A549 (cell line): ENCODE data around the gene CHST13. TPM values are rescaled to one million over a fixed set of nuclear protein-coding genes. Genes with fewer than 3 reads are reported as not detected.

ENCODE experiments used
- ATAC-seq, 2 experiments: fragments of 200-7000 bp in 1 of 2; fragments of >200 bp in 1 of 2; cut with Nextera tagmentation in 1 of 2; cut with Tn5 transposase in 1 of 2; 3 replicates each; pipeline versions ENCODE4 v1.8.0 to v1.9.1; 2018 to 2020; ENCODE audit warnings: mild to moderate bottlenecking in 1 of 2, moderate library complexity in 1 of 2
- CTCF ChIA-PET: fragments of 300-600 bp; sonication (Branson Sonifier 250); formaldehyde crosslinking; extraction: SDS; loops from one replicate; lab custom pipeline; 2021; ENCODE audit warnings: antibody characterized with exemption, inconsistent platforms; lab: Yijun Ruan, JAX
- POLR2A ChIA-PET: fragments of 350-600 bp; formaldehyde crosslinking; extraction: SDS; loops from one replicate; lab custom pipeline; 2021; ENCODE audit warnings: antibody characterized with exemption, inconsistent platforms; lab: Yijun Ruan, JAX
- DNase-seq, 2 experiments: peaks; one replicate each; pipeline versions ENCODE4 v3.0.0 to v3.0.0-alpha.2; 2011 to 2016; ENCODE audit warnings: low read depth in 1 of 2, low spot score in 1 of 2
- FAIRE-seq: peaks from 2 replicates; lab custom pipeline; 2011; peaks lifted over from hg19 to GRCh38; lab: Jason Lieb, UNC
- H3K27ac ChIP-seq, 2 experiments: fragments of >200 bp; sonication (Bioruptor Twin); formaldehyde crosslinking; 3 replicates each; pipeline ENCODE4 v1.5.1; 2016 to 2017
- H3K4me1 ChIP-seq: fragments of >200 bp; sonication (Bioruptor Twin); formaldehyde crosslinking; 3 replicates; pipeline ENCODE4 v1.6.1; 2016
- H3K4me2 ChIP-seq: fragments of >200 bp; sonication (Bioruptor Twin); formaldehyde crosslinking; 3 replicates; pipeline ENCODE4 v1.6.1; 2016
- H3K4me3 ChIP-seq: fragments of >200 bp; sonication (Bioruptor Twin); formaldehyde crosslinking; 3 replicates; pipeline ENCODE4 v1.5.1; 2016
- H3K9me3 ChIP-seq: fragments of >200 bp; sonication (Bioruptor Twin); formaldehyde crosslinking; 3 replicates; pipeline ENCODE4 v1.6.1; 2016
- BHLHE40 ChIP-seq: IDR thresholded peaks from 2 replicates; pipeline ENCODE4 v1.6.1; 2012; ENCODE audit warnings: low read depth, low read length, inconsistent platforms
- CBX8 ChIP-seq: fragments of 200-600 bp; sonication (generic); IDR thresholded peaks from 2 replicates; pipeline ENCODE4 v1.6.1; 2016
- CTCF ChIP-seq: fragments of >200 bp; sonication (Bioruptor Twin); formaldehyde crosslinking; IDR thresholded peaks from 3 replicates; pipeline ENCODE4 v1.5.1; 2016
- E2F6 ChIP-seq: IDR thresholded peaks from 2 replicates; pipeline ENCODE4 v1.6.1; 2012; ENCODE audit warnings: low read depth, borderline replicate concordance
- EHF ChIP-seq: fragments of 250-450 bp; sonication (Bioruptor Pico); IDR thresholded peaks from 2 replicates; pipeline ENCODE4 v1.5.0; 2020; ENCODE audit warnings: mild to moderate bottlenecking
- EP300 ChIP-seq, 2 experiments: fragments of >200 bp; sonication (Bioruptor Twin); formaldehyde crosslinking; IDR thresholded peaks; 2 replicates in 1 of 2; 3 replicates in 1 of 2; pipeline ENCODE4 v1.6.1; 2016 to 2017
- ESRRA ChIP-seq: fragments of 150-350 bp; IDR thresholded peaks from 2 replicates; pipeline ENCODE4 v1.6.1; 2014; ENCODE audit warnings: mild to moderate bottlenecking, low read length, borderline replicate concordance
- HDAC2 ChIP-seq: fragments of 200-600 bp; sonication (generic); IDR thresholded peaks from 2 replicates; pipeline ENCODE4 v1.6.1; 2016
- HES2 ChIP-seq: fragments of >200 bp; sonication (Bioruptor Twin); formaldehyde crosslinking; IDR thresholded peaks from 2 replicates; pipeline ENCODE4 v1.6.1; 2016
- HOXA7 ChIP-seq: fragments of 250-450 bp; sonication (Bioruptor Pico); IDR thresholded peaks from 2 replicates; pipeline ENCODE4 v1.5.0; 2020; ENCODE audit warnings: mild to moderate bottlenecking, moderate library complexity
- HOXB13 ChIP-seq: fragments of 250-450 bp; sonication (Bioruptor Pico); IDR thresholded peaks from 2 replicates; pipeline ENCODE4 v1.5.0; 2020; ENCODE audit warnings: low read depth, mild to moderate bottlenecking, moderate library complexity
- HOXB5 ChIP-seq: fragments of 250-450 bp; sonication (Bioruptor Pico); IDR thresholded peaks from 2 replicates; pipeline ENCODE4 v1.5.0; 2020; ENCODE audit warnings: mild to moderate bottlenecking, moderate library complexity
- JUN ChIP-seq, 2 experiments: fragments of >200 bp; sonication (Bioruptor Twin); formaldehyde crosslinking; IDR thresholded peaks; 2 replicates in 1 of 2; 3 replicates in 1 of 2; pipeline ENCODE4 v1.6.1; 2016 to 2017
- KDM5A ChIP-seq: fragments of 200-600 bp; sonication (generic); IDR thresholded peaks from 2 replicates; pipeline ENCODE4 v1.6.1; 2016; ENCODE audit warnings: antibody characterized with exemption, mild to moderate bottlenecking
- MAZ ChIP-seq: fragments of 150-350 bp; IDR thresholded peaks from 2 replicates; pipeline ENCODE4 v1.6.1; 2014; ENCODE audit warnings: antibody characterized with exemption, low read depth, low read length, borderline replicate concordance
- NR3C1 ChIP-seq: fragments of >200 bp; sonication (Bioruptor Twin); formaldehyde crosslinking; IDR thresholded peaks from 3 replicates; pipeline ENCODE4 v1.6.1; 2017
- PHF8 ChIP-seq: fragments of 200-600 bp; sonication (generic); IDR thresholded peaks from 2 replicates; pipeline ENCODE4 v1.6.1; 2016; ENCODE audit warnings: low read depth, mild to moderate bottlenecking, antibody characterized with exemption, moderate library complexity, borderline replicate concordance
- RNF2 ChIP-seq: fragments of 200-600 bp; sonication (generic); IDR thresholded peaks from 2 replicates; pipeline ENCODE4 v1.6.1; 2016; ENCODE audit warnings: low read depth, mild to moderate bottlenecking, antibody characterized with exemption, moderate library complexity, borderline replicate concordance
- ZC3H11A ChIP-seq: fragments of 450-650 bp; IDR thresholded peaks from 2 replicates; pipeline ENCODE4 v1.6.1; 2014; ENCODE audit warnings: antibody characterized with exemption, mild to moderate bottlenecking
- ZFP36 ChIP-seq: fragments of 450-650 bp; IDR thresholded peaks from 2 replicates; pipeline ENCODE4 v1.6.1; 2014; ENCODE audit warnings: borderline replicate concordance; ENCODE audit not compliant: partially characterized antibody
- WGBS: methylation state at CpG from one replicate; pipeline ENCODE4 v1.1.6; 2017; ENCODE audit errors: missing lambda C conversion rate; 5-methylcytosine and 5-hydroxymethylcytosine counted together
- polyA plus RNA-seq, 4 experiments: library from polyadenylated mRNA; depleted of rRNA in 3 of 4; stranded (reverse); fragments of >200 nt; fragmentation: RNase III in 1 of 4; extraction: RNeasy Plus Mini Kit Qiagen cat#74134 plus additional on column Dnase treatment in 1 of 4; gene quantifications; 2 replicates in 3 of 4; 3 replicates in 1 of 4; pipeline ENCODE4 v1.2.3, GENCODE V29; 2011 to 2017
- TF ChIP-seq, protein P1 (sequence below): fragments of 200-600 bp; sonication (generic); IDR thresholded peaks from 2 replicates; pipeline ENCODE4 v1.6.1; 2016; ENCODE audit warnings: antibody characterized with exemption, mild to moderate bottlenecking, moderate library complexity

CHST13 gene
- polyA plus RNA-seq, 2 of the 4 experiments (the other 2 are of a cell fraction), result 0.30 to 0.59 TPM

DNA sequence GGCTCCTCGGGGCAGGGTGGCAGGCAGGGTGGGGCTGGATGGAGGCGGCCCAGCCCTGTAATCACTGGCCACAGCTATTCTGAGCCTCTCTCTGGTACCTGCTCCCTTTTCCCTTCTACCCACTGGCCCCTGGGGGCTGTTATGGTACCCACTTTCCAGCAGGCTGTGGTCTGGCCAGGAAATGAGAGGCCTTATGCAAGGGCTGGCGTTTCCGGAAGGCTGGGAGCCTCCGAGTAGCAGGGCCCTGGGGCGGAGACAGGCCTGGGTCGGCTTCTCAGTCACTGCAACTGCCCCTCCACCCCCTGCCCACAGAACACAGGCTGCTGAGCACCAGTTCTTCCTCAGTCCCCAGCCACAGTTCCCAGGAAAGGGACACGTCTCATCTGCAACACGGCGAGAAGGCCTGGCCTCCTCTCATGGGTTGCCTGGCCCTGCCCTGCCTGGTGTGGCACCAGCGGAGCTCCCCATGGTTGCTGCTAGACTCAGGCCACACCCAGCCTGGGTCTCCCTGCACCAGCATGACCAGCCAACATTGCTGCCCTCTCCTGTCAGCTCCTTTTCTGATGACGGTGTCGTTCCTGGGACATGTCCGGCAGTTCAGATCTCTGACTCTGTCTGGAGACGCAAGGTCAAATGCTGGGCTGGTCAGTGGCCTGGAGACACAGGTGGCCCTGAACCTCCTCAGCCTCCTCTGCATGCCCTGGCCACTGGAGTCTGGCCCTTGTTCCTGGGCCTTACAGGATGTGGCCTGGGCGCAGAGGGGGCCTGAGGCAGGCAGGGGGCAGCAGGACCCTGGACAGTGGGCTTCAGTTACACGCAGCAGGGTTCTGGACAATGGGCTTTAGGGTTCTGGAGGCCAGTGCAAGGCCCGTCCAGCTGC, 6.5 kb downstream of the CHST13 start:
- H3K9me3 ChIP-seq, result no peaks in the 10 kb centered on the region
- ChIA-PET CTCF (interaction anchor here (0.7 kb wide), 1 partner anchor 91 kb away, joined by 3 read pairs; no protein-coding TSS in a partner anchor), POLR2A (no interaction called here)
- no peak overlapping the region for H3K4me2 ChIP-seq
- TF ChIP-seq PHF8 (no peak), HOXB5 (no peak), NR3C1 (no peak), MAZ (no peak), ESRRA (no peak), HDAC2 (no peak), RNF2 (no peak), HES2 (no peak), ZFP36 (no peak), CTCF (no peak)
- TF ChIP-seq, all 56 proteins: peak for 0
- ATAC-seq (no peak), FAIRE-seq (no peak), DNase-seq (no peak)
- no peak overlapping the region for H3K4me3 ChIP-seq
- H3K4me1 ChIP-seq, result peaks cover 16% of the 10 kb centered on the region
- peak overlapping the region in 1 of 2 experiments; percentile 74; a peak in 3 of 6 replicates for H3K27ac ChIP-seq
- 90% methylated on average over 8 of the region's 18 CpGs for WGBS

DNA sequence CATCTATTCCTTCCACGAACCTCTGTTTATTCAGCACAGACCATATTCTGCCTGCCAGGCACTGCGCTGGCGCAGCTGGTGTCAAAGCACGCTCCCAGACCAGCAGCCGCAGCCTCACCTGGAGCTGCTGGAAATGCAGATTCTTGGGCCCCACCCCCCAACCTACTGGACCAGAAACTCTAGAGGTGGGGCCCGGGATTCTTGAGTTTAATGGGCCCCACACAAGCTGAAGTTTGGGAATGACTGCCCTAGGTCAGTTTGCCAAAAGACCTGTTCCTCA, 7.0 kb downstream of the CHST13 start:
- CTCF ChIA-PET, result interaction anchor here (0.7 kb wide), 1 partner anchor 91 kb away, joined by 3 read pairs; no protein-coding TSS in a partner anchor
- no peak for ATAC-seq
- Histone ChIP-seq H3K27ac (no peak overlapping the region), H3K9me3 (no peaks in the 10 kb centered on the region), H3K4me3 (no peak overlapping the region), H3K4me2 (no peak overlapping the region), H3K4me1 (peaks cover 16% of the 10 kb centered on the region)
- WGBS, result 25% methylated on average over 1 of the region's 6 CpGs
- TF ChIP-seq HOXB13 (CRISPR knock-in tag) (no peak), CBX8 (no peak), EP300 (IDR thresholded peaks at IDR 0.05) (no peak), E2F6 (no peak), ZC3H11A (no peak), BHLHE40 (no peak), KDM5A (no peak), EHF (CRISPR knock-in tag) (no peak), RNF2 (no peak), HOXA7 (CRISPR knock-in tag) (no peak), JUN (IDR thresholded peaks at IDR 0.05) (no peak)
- TF ChIP-seq, protein P1, sequence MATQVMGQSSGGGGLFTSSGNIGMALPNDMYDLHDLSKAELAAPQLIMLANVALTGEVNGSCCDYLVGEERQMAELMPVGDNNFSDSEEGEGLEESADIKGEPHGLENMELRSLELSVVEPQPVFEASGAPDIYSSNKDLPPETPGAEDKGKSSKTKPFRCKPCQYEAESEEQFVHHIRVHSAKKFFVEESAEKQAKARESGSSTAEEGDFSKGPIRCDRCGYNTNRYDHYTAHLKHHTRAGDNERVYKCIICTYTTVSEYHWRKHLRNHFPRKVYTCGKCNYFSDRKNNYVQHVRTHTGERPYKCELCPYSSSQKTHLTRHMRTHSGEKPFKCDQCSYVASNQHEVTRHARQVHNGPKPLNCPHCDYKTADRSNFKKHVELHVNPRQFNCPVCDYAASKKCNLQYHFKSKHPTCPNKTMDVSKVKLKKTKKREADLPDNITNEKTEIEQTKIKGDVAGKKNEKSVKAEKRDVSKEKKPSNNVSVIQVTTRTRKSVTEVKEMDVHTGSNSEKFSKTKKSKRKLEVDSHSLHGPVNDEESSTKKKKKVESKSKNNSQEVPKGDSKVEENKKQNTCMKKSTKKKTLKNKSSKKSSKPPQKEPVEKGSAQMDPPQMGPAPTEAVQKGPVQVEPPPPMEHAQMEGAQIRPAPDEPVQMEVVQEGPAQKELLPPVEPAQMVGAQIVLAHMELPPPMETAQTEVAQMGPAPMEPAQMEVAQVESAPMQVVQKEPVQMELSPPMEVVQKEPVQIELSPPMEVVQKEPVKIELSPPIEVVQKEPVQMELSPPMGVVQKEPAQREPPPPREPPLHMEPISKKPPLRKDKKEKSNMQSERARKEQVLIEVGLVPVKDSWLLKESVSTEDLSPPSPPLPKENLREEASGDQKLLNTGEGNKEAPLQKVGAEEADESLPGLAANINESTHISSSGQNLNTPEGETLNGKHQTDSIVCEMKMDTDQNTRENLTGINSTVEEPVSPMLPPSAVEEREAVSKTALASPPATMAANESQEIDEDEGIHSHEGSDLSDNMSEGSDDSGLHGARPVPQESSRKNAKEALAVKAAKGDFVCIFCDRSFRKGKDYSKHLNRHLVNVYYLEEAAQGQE, result no peak
- no peak for DNase-seq
- POLR2A ChIA-PET, result no interaction called here
- FAIRE-seq, result no peak
